ENCODE results near the gene GPANK1. TPM values are rescaled to one million over a fixed set of nuclear protein-coding genes. Genes with fewer than 3 reads are reported as not detected.

GPANK1 gene
- total RNA-seq, 6 donors from 2014 or later = 12.0 to 45.1 (median 16.6) TPM

GRCh38 chr6:31683591-31683990 is 18.8 kb upstream of the GPANK1 start:
- Histone ChIP-seq H3K9me3 (no peaks in the 10 kb centered on the region), H3K4me3 (peak overlapping the region in 2 of 4 donors; percentile 39 to 48), H3K27me3 (no peaks in the 10 kb centered on the region), H3K27ac (peak overlapping the region in 1 of 4 donors; percentile 63), H3K4me1 (peaks cover 12 to 17% (median 14%) of the 10 kb centered on the region in 4 donors), H3K36me3 (peaks cover 0 to 41% (median 25%) of the 10 kb centered on the region in 4 donors)
- DNase-seq (no peak), ATAC-seq (ENCODE audit: low FRiP score in 2 of 2) (no peak)
- WGBS, 2 donors = 78 to 84% methylated on average over 13 of the region's 13 CpGs
- no peak for TF ChIP-seq EP300 (IDR thresholded peaks at IDR 0.05)
- no peak for TF ChIP-seq POLR2AphosphoS5 (IDR thresholded peaks at IDR 0.05)
- no peak for TF ChIP-seq CTCF (IDR thresholded peaks at IDR 0.05)
- TF ChIP-seq POLR2A (IDR thresholded peaks at IDR 0.05) = no peak

GRCh38 chr6:31681135-31681671 is 16.4 kb upstream of the GPANK1 start:
- Histone ChIP-seq H3K4me1 (peaks cover 12 to 17% (median 14%) of the 10 kb centered on the region in 4 donors), H3K27me3 (no peaks in the 10 kb centered on the region), H3K9me3 (no peaks in the 10 kb centered on the region), H3K36me3 (peaks cover 0 to 17% (median under 1%) of the 10 kb centered on the region in 4 donors), H3K4me3 (peak overlapping the region; percentile 41 to 60 (median 54)), H3K27ac (peak overlapping the region; percentile 50 to 88 (median 68))
- TF ChIP-seq CTCF (IDR thresholded peaks at IDR 0.05) (peak in 3 of 6 experiments; percentile 33 to 48 (median 35)), EP300 (IDR thresholded peaks at IDR 0.05) (no peak), POLR2AphosphoS5 (IDR thresholded peaks at IDR 0.05) (no peak), POLR2A (IDR thresholded peaks at IDR 0.05) (peak in 1 of 4 donors; percentile 31)
- 2% methylated on average over 12 to 26 of the region's 40 CpGs for WGBS, 2 donors
- DNase-seq = peak; percentile 54 to 88
- ATAC-seq (ENCODE audit: low FRiP score in 2 of 2) = peak; percentile 32 to 71

GRCh38 chr6:31680226-31681134 is 15.7 kb upstream of the GPANK1 start, which contains the start of gene LY6G5C:
TSS of gene LY6G5C (minus strand) at chr6:31681067. CDS start at chr6:31680373, 694 bp downstream.
- TF ChIP-seq POLR2AphosphoS5 (IDR thresholded peaks at IDR 0.05) (peak; percentile 34 to 50), POLR2A (IDR thresholded peaks at IDR 0.05) (no peak), EP300 (IDR thresholded peaks at IDR 0.05) (no peak), CTCF (IDR thresholded peaks at IDR 0.05) (peak; percentile 58 to 88 (median 70))
- H3K9me3 ChIP-seq = no peaks in the 10 kb centered on the region
- H3K36me3 ChIP-seq = peaks cover 0 to 11% (median 0%) of the 10 kb centered on the region in 4 donors
- 12 to 13% methylated on average over 17 of the region's 17 CpGs for WGBS, 2 donors
- peak in 1 of 2 donors; percentile 93 for DNase-seq
- H3K4me3 ChIP-seq = peak within 1 kb of the TSS; percentile 41 to 60 (median 54)
- peak; percentile 88 to 94 for ATAC-seq (ENCODE audit: low FRiP score in 2 of 2)
- H3K4me1 ChIP-seq = peaks cover 12 to 17% (median 14%) of the 10 kb centered on the region in 4 donors
- H3K27me3 ChIP-seq = no peaks in the 10 kb centered on the region
- peak within 1 kb of the TSS; percentile 50 to 88 (median 68) for H3K27ac ChIP-seq

GRCh38 chr6:31677955-31678354 is 13.2 kb upstream of the GPANK1 start:
- 70 to 73% methylated on average over 8 of the region's 8 CpGs for WGBS, 2 donors
- DNase-seq = no peak

More at GRCh38 chr6:31677955-31678354, 13.2 kb upstream of the GPANK1 start:
- no peaks in the 10 kb centered on the region for H3K27me3 ChIP-seq
- no peak overlapping the region for H3K4me3 ChIP-seq
- no peak for ATAC-seq (ENCODE audit: low FRiP score in 2 of 2)
- H3K27ac ChIP-seq = no peak overlapping the region
- TF ChIP-seq POLR2AphosphoS5 (IDR thresholded peaks at IDR 0.05) = no peak
- no peak for TF ChIP-seq POLR2A (IDR thresholded peaks at IDR 0.05)
- no peak for TF ChIP-seq CTCF (IDR thresholded peaks at IDR 0.05)
- TF ChIP-seq EP300 (IDR thresholded peaks at IDR 0.05) = no peak
- H3K36me3 ChIP-seq = peaks cover 0 to 15% (median 7%) of the 10 kb centered on the region in 4 donors
- H3K9me3 ChIP-seq = no peaks in the 10 kb centered on the region
- H3K4me1 ChIP-seq = peaks cover 12 to 17% (median 14%) of the 10 kb centered on the region in 4 donors

All from upper lobe of left lung (tissue), 6 donors.